Choroid plexus epithelial cell (primary cell): Measurements from ENCODE around the gene C1QTNF2.

ENCODE experiments used
- DNase-seq: peaks from one replicate; pipeline ENCODE4 v3.0.0-alpha.2; 2010; ENCODE audit warnings: low read depth
- H3K4me3 ChIP-seq: 2 replicates; pipeline ENCODE4 v1.5.1; 2011; ENCODE audit warnings: low read depth, mild to moderate bottlenecking, control low read depth, low read length, moderate library complexity
- TF ChIP-seq, protein P1 (sequence below): conservative IDR thresholded peaks from 2 replicates; pipeline ENCODE4 v1.5.1; 2011; ENCODE audit warnings: low read depth, mild to moderate bottlenecking, control low read depth, inconsistent platforms, low read length, moderate library complexity

C1QTNF2 gene

DNA sequence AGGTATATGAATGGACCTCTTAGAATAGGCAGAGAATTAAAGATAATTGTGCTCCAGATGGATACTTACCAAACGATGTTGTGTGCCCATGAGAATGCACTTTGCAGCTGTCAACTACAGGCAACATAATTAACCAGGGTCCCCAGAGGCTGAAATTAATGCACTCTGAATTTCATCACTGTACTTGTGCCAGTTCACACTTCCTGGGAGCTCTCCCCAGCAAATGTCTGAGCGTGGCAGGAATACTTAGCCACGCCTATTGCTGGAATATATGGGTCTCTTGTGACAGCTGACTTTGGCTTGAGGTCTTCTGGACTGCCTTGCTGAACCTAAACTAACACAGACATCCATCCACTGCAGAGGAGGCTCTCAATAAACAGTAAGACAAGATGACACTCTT lies 11.9 kb upstream of the C1QTNF2 start:
- TF ChIP-seq, protein P1, sequence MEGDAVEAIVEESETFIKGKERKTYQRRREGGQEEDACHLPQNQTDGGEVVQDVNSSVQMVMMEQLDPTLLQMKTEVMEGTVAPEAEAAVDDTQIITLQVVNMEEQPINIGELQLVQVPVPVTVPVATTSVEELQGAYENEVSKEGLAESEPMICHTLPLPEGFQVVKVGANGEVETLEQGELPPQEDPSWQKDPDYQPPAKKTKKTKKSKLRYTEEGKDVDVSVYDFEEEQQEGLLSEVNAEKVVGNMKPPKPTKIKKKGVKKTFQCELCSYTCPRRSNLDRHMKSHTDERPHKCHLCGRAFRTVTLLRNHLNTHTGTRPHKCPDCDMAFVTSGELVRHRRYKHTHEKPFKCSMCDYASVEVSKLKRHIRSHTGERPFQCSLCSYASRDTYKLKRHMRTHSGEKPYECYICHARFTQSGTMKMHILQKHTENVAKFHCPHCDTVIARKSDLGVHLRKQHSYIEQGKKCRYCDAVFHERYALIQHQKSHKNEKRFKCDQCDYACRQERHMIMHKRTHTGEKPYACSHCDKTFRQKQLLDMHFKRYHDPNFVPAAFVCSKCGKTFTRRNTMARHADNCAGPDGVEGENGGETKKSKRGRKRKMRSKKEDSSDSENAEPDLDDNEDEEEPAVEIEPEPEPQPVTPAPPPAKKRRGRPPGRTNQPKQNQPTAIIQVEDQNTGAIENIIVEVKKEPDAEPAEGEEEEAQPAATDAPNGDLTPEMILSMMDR: no peak
- DNase-seq: no peak
- H3K4me3 ChIP-seq: no peak overlapping the region

DNA sequence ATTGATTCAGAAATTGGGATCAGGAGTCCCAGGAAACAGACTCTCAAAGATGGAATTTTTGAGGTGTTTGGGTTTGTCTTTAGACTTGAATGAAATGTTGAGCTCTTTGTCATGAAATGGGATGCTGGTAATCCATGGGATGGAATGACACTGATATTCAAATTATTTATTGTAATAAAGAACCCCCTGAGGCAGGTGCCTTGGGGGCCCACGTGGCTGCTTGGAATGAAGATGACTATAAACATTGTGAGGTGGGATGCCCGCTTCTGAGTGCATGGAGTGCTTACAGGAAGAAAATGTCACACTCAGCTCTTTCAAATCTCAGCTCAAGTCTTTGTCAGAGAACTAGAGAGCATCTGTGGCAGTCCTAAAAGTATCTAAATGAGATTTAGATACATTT lies 9.6 kb upstream of the C1QTNF2 start:
- TF ChIP-seq, protein P1: no peak
- DNase-seq: no peak
- H3K4me3 ChIP-seq: no peak overlapping the region

DNA sequence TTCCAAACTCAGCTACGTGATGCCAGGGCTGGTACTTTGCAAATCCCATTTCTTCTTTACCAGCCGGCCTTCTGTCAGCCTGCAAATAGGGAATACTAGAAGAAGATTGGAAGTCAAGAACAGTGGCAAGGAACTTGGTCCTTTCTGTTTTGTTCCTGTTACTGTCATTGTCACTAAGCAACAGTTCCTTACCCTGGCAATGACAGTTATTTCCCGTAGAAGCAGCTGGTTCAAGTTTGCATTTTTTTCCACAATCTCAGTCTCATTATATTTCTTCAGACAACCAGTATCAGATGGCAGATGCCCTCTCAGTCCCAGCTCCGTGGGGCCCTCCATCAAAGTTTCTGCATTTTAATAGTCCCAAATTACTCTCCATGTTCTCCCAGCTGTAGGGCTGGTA lies 9.1 kb upstream of the C1QTNF2 start:
- TF ChIP-seq, protein P1: no peak
- H3K4me3 ChIP-seq: no peak overlapping the region
- DNase-seq: no peak

DNA sequence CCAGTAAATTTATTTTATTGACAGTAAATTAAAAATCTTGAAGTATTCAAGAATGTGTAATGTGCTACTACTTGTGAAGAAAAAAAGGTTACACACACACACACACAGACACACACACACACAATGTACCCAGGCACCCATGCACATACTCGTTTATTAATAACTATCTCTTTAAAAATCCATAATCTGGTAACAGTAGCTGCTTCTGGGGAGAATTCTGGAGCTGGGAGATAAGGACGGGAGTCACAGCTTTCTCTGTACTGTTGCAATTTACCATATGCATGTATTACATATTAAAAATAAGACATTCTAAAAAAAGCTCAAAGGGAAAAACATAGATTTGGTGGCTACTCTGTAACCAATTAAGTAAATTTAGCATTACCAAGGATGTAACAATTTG lies 7.9 kb upstream of the C1QTNF2 start:
- TF ChIP-seq, protein P1: no peak
- no peak for DNase-seq
- no peak overlapping the region for H3K4me3 ChIP-seq

DNA sequence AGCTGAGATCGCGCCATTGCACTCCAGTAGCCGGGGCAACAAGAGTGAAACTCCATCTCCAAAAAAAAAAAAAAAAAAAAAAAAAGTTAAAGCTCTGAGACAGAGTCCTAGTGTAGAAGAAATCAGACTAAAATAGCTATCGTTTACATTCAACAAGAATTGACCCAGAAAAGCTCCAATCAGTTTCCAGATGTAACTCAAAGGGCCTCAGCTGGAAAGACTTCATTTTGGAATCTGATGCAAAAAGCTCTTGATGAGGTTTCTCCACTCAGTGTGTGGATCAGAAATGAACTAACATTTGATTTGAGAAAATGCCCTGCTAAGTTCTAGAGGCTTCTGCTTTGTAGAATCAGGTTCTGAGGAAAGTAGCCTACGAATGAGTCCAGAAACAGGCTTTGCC lies 7.2 kb upstream of the C1QTNF2 start:
- TF ChIP-seq, protein P1: no peak
- no peak for DNase-seq
- H3K4me3 ChIP-seq: no peak overlapping the region

DNA sequence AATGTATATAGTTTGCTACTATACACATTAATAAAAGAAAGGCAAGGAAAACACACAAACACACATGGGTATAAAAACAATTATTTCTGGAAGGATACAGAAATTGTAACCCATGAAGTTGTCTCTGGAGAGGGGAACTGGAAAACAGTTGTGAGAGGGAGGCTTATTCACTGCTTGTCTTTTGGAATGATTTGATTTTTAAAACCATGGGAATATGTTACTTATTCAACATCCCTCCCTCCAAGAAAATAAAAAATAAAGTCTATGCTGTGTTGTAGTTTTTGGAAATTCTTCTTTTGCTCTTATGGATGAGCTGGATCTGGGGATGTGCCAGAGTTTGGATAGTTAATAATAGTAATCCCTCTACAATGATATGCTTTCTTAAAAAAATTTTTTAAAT lies 6.0 kb upstream of the C1QTNF2 start:
- DNase-seq: no peak
- no peak overlapping the region for H3K4me3 ChIP-seq
- TF ChIP-seq, protein P1: no peak

DNA sequence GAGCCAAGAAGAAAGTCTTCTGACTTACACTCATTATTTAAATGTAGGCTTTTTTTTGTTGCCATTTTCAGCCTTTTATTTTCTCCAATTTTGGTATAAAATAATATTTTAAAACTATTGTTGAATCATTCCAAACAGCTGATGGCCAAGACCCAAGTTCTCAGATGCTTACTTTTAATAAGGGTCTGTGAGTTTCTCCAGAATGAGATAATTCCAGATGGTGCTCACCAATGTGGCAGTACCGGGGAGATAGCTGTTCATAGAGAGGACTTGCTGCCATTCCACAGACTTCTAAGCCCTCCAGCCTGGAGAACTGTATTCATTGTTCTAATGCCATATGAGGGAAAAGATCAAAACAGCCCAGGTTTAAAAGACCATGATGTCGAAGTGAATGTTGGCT lies 5.3 kb upstream of the C1QTNF2 start:
- TF ChIP-seq, protein P1: no peak
- no peak for DNase-seq
- no peak overlapping the region for H3K4me3 ChIP-seq
